ENCODE data around the gene INTS3. TPM values are rescaled to one million over a fixed set of nuclear protein-coding genes. Genes with fewer than 3 reads are reported as not detected.

The INTS3 gene
- total and polyA plus RNA-seq, 9 of the 15 experiments (the other 6 are each of a cell fraction or from before 2014, with no cell fraction given): 6.3 to 24.1 (median 14.3) TPM

DNA sequence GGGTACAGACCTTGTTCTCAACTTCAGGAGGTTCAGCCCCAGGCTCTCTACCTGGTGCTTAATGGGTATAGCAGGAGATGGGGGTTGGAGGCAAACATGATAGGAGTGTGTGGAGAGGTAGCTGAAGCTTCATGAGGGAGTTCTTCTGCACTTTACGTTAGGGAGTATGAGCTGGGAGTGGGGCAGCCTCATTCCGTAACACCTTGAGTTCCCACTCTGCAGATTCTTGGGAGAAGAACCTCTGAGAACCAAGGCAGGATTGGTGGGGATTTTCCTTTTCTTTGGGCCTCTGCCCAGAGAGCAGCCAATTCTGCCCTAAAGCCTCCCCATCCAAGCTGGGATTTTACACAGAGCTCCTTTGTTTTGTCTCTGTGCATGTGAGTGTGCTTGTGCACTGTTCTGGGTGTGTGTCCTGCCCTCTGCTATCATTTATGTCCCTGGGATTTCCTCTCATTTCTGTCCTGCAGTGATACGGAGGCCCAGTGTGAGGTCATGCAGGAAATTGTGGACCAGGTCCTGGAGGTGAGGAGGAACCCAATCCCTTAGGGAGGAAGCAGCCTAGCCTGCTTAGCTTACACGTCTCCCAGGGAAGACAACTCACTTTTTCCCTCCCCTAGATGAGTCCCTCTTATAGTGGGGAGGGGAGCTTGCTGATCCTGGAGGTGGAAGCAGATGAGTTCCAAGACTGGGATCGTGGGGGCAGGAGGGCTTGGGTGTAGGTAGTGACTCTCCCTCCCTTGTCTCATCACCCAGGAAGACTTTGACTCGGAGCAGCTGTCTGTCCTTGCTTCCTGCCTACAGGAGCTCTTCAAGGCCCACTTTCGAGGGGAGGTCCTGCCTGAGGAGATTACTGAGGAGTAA, 35.7 kb downstream of the INTS3 start:
- in situ Hi-C loops (cut with MboI): no loop called here
- H3K36me3 ChIP-seq (ENCODE audit: control insufficient read depth, insufficient read depth, low read length): peaks cover 69% of the 10 kb centered on the region

More for the DNA sequence above, 35.7 kb downstream of the INTS3 start:
- no peak for TF ChIP-seq ZNF785 (CRISPR knock-in tag; IDR thresholded peaks at IDR 0.05)
- no peak for TF ChIP-seq ASH1L (IDR thresholded peaks at IDR 0.05; ENCODE audit: borderline replicate concordance, low read depth, partially characterized antibody)
- TF ChIP-seq NBN (IDR thresholded peaks at IDR 0.05; ENCODE audit: low read depth): no peak
- TF ChIP-seq, protein P1, sequence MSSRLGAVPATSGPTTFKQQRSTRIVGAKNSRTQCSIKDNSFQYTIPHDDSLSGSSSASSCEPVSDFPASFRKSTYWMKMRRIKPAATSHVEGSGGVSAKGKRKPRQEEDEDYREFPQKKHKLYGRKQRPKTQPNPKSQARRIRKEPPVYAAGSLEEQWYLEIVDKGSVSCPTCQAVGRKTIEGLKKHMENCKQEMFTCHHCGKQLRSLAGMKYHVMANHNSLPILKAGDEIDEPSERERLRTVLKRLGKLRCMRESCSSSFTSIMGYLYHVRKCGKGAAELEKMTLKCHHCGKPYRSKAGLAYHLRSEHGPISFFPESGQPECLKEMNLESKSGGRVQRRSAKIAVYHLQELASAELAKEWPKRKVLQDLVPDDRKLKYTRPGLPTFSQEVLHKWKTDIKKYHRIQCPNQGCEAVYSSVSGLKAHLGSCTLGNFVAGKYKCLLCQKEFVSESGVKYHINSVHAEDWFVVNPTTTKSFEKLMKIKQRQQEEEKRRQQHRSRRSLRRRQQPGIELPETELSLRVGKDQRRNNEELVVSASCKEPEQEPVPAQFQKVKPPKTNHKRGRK (tag; IDR thresholded peaks at IDR 0.05): no peak
- no peak for TF ChIP-seq RNF2 (IDR thresholded peaks at IDR 0.05)
- TF ChIP-seq CBX8 (IDR thresholded peaks at IDR 0.05; ENCODE audit: borderline replicate concordance, extremely low read depth, low read depth, low read length, poor library complexity, severe bottlenecking): no peak
- no peaks in the 10 kb centered on the region for H4K20me1 ChIP-seq (replicated peaks; ENCODE audit: control insufficient read depth, insufficient read depth, low read length)
- no peak overlapping the region for H3K4me2 ChIP-seq (ENCODE audit: insufficient read depth, low read length)
- no peaks in the 10 kb centered on the region for H3K27me3 ChIP-seq (ENCODE audit: control insufficient read depth in 2 of 2, insufficient read depth in 2 of 2, low read length in 2 of 2)
- H3K27ac ChIP-seq (ENCODE audit: extremely low read depth, low read depth, low read length): no peak overlapping the region
- no peak overlapping the region for H2AFZ ChIP-seq (ENCODE audit: low read depth, low read length)
- no peak overlapping the region for H3K4me3 ChIP-seq
- H3K9me3 ChIP-seq (replicated peaks; ENCODE audit: control insufficient read depth, insufficient read depth, low read depth, low read length): no peaks in the 10 kb centered on the region
- H3K9ac ChIP-seq (ENCODE audit: insufficient read depth in 1 of 2, low read depth in 2 of 2, low read length in 2 of 2): no peak overlapping the region
- no TSS peak for BruUV-seq (replicated peaks)
- H3K9me1 ChIP-seq (ENCODE audit: control insufficient read depth, insufficient read depth, low read length): peaks cover 4% of the 10 kb centered on the region
- CTCF ChIA-PET (ENCODE audit: low intra/inter-chr PET ratio): interaction anchor here (0.6 kb wide), 1 partner anchor 901 kb away, joined by 4 read pairs; no protein-coding TSS in a partner anchor
- POLR2A ChIA-PET: interaction anchor here (0.6 to 1.8 kb wide), 6 partner anchors 9 to 642 kb away, joined by 3 to 7 read pairs (median 4); partner anchors contain the start of gene IL6R
- WGBS (ENCODE audit: insufficient coverage, low coverage, missing lambda C conversion rate): 73% methylated on average over 7 of the region's 7 CpGs
- no peaks in the 10 kb centered on the region for H3K79me2 ChIP-seq (ENCODE audit: control insufficient read depth, insufficient read depth, low read length)
- no peaks in the 10 kb centered on the region for H3K4me1 ChIP-seq (replicated peaks in 1 of 2; ENCODE audit: control insufficient read depth in 2 of 2, insufficient read depth in 2 of 2, low read length in 2 of 2)
- intact Hi-C loops (cut with micrococcal nuclease): loop anchor here (10.0 kb wide), 1 partner anchor 409 kb away; the partner anchor contains the start of gene S100A9
- FAIRE-seq (no peak), ATAC-seq (no peak), DNase-seq (ENCODE audit: extremely low read depth in 1 of 4, low spot score in 3 of 4) (no peak)

Data from K562 (cell line).